OCI-LY1 (cell line): ENCODE measurements around the gene KCNIP3.

Experiments used
- H2AFZ ChIP-seq: fragments of 200-600 bp; sonication (generic), shearing (Covaris generic); 2 replicates; pipeline ENCODE4 v1.6.0; 2014; ENCODE audit warnings: antibody characterized with exemption, mild to moderate bottlenecking, low read length
- H3F3A ChIP-seq: fragments of 200-600 bp; sonication (generic), shearing (Covaris generic); 2 replicates; pipeline ENCODE4 v1.6.0; 2014; ENCODE audit warnings: mild to moderate bottlenecking, antibody characterized with exemption, low read length, moderate library complexity; ENCODE audit not compliant: insufficient read depth
- H3K27ac ChIP-seq: fragments of 200-600 bp; sonication (generic); 2 replicates; pipeline ENCODE4 v1.5.1; 2014; ENCODE audit warnings: low read length, mixed run types, mild to moderate bottlenecking, low read depth; ENCODE audit not compliant: poor library complexity, severe bottlenecking
- H3K27me3 ChIP-seq: fragments of 200-600 bp; sonication (generic); 2 replicates; pipeline ENCODE4 v1.6.0; 2014; ENCODE audit warnings: antibody characterized with exemption, mild to moderate bottlenecking, low read length, moderate library complexity; ENCODE audit not compliant: insufficient read depth
- H3K36me3 ChIP-seq: fragments of 200-600 bp; sonication (generic); 2 replicates; pipeline ENCODE4 v1.6.1; 2014; ENCODE audit warnings: mild to moderate bottlenecking, antibody characterized with exemption, low read length, moderate library complexity, mixed read lengths; ENCODE audit not compliant: insufficient read depth
- H3K4me1 ChIP-seq: fragments of 200-600 bp; sonication (generic); 2 replicates; pipeline ENCODE4 v1.5.1; 2014; ENCODE audit warnings: mild to moderate bottlenecking, low read length, moderate library complexity; ENCODE audit not compliant: insufficient read depth, severe bottlenecking
- H3K4me2 ChIP-seq: fragments of 200-600 bp; sonication (generic), shearing (Covaris generic); 2 replicates; pipeline ENCODE4 v1.6.1; 2014; ENCODE audit warnings: low read length
- H3K4me3 ChIP-seq: fragments of 200-600 bp; sonication (generic); 2 replicates; pipeline ENCODE4 v1.5.1; 2014; ENCODE audit warnings: low read length, low read depth, mild to moderate bottlenecking, mixed read lengths; ENCODE audit not compliant: poor library complexity, severe bottlenecking
- H3K79me2 ChIP-seq: fragments of 200-600 bp; shearing (Covaris generic); 2 replicates; pipeline ENCODE4 v1.6.1; 2016; ENCODE audit warnings: mixed run types, low read length, mixed read lengths; ENCODE audit not compliant: insufficient read depth
- H3K9ac ChIP-seq: fragments of 200-600 bp; sonication (generic), shearing (Covaris generic); 2 replicates; pipeline ENCODE4 v1.6.1; 2014; ENCODE audit warnings: mild to moderate bottlenecking, low read length, mixed read lengths
- H3K9me2 ChIP-seq: fragments of 200-600 bp; sonication (generic), shearing (Covaris generic); 2 replicates; pipeline ENCODE4 v1.6.1; 2014; ENCODE audit warnings: low read depth, mild to moderate bottlenecking, low read length, mixed read lengths
- H3K9me3 ChIP-seq: fragments of 200-600 bp; shearing (Covaris generic); 2 replicates; pipeline ENCODE4 v1.6.1; 2014; ENCODE audit warnings: low read length, mixed read lengths
- H4K20me1 ChIP-seq: fragments of 200-600 bp; sonication (generic), shearing (Covaris generic); 2 replicates; pipeline ENCODE4 v1.6.0; 2016; ENCODE audit warnings: mild to moderate bottlenecking, low read length; ENCODE audit not compliant: insufficient read depth
- EZH2 ChIP-seq: fragments of 200-600 bp; sonication (generic), shearing (Covaris generic); IDR thresholded peaks from 2 replicates; pipeline ENCODE4 v1.8.0; 2017; ENCODE audit warnings: borderline replicate concordance, mixed run types, mild to moderate bottlenecking, antibody characterized with exemption, low read length, moderate library complexity, mixed read lengths
- TF ChIP-seq, protein P1 (sequence below): fragments of 200-600 bp; sonication (generic), shearing (Covaris generic); IDR thresholded peaks from 2 replicates; pipeline ENCODE4 v1.5.1; 2017; ENCODE audit warnings: mild to moderate bottlenecking, antibody characterized with exemption, low read length, moderate library complexity, mixed read lengths

Gene KCNIP3

DNA sequence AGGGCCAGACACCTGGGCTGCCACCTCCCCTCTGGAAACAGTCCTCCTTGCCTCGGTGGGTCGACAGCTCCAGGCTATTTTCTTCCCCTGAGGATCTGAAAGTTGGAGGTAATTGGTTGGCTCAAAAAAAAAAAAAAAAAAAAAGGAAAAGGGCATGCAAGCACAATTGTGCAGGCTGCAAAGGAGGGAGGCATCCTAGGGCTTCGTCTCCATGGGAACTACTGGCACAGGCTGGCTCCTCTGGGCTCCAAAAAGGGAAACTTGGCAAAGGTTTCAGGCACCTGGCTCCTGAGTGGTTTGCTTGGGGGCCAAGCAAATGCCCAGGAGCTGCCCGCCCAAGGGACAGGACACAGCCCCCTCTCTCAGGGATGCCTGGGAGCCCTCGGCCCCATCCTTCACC lies 1.1 kb upstream of the KCNIP3 start:
- H3K9ac ChIP-seq, result no peak overlapping the region
- H3K79me2 ChIP-seq, result no peaks in the 10 kb centered on the region
- no peaks in the 10 kb centered on the region for H3K4me1 ChIP-seq
- no peaks in the 10 kb centered on the region; the same call in 1 of the 2 replicates for H3K36me3 ChIP-seq
- H2AFZ ChIP-seq, result no peak overlapping the region
- no peak overlapping the region for H3K4me2 ChIP-seq
- H3F3A ChIP-seq, result no peaks in the 10 kb centered on the region
- H3K9me3 ChIP-seq, result peaks cover 3% of the 10 kb centered on the region; the same call in 1 of the 2 replicates
- peaks cover 4% of the 10 kb centered on the region; the same call in 1 of the 2 replicates for H3K27me3 ChIP-seq
- H3K9me2 ChIP-seq, result no peaks in the 10 kb centered on the region
- TF ChIP-seq, protein P1, sequence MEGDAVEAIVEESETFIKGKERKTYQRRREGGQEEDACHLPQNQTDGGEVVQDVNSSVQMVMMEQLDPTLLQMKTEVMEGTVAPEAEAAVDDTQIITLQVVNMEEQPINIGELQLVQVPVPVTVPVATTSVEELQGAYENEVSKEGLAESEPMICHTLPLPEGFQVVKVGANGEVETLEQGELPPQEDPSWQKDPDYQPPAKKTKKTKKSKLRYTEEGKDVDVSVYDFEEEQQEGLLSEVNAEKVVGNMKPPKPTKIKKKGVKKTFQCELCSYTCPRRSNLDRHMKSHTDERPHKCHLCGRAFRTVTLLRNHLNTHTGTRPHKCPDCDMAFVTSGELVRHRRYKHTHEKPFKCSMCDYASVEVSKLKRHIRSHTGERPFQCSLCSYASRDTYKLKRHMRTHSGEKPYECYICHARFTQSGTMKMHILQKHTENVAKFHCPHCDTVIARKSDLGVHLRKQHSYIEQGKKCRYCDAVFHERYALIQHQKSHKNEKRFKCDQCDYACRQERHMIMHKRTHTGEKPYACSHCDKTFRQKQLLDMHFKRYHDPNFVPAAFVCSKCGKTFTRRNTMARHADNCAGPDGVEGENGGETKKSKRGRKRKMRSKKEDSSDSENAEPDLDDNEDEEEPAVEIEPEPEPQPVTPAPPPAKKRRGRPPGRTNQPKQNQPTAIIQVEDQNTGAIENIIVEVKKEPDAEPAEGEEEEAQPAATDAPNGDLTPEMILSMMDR, result no peak
- TF ChIP-seq EZH2, result no peak
- no peaks in the 10 kb centered on the region for H4K20me1 ChIP-seq
- no peak overlapping the region for H3K4me3 ChIP-seq
- H3K27ac ChIP-seq, result no peak overlapping the region

DNA sequence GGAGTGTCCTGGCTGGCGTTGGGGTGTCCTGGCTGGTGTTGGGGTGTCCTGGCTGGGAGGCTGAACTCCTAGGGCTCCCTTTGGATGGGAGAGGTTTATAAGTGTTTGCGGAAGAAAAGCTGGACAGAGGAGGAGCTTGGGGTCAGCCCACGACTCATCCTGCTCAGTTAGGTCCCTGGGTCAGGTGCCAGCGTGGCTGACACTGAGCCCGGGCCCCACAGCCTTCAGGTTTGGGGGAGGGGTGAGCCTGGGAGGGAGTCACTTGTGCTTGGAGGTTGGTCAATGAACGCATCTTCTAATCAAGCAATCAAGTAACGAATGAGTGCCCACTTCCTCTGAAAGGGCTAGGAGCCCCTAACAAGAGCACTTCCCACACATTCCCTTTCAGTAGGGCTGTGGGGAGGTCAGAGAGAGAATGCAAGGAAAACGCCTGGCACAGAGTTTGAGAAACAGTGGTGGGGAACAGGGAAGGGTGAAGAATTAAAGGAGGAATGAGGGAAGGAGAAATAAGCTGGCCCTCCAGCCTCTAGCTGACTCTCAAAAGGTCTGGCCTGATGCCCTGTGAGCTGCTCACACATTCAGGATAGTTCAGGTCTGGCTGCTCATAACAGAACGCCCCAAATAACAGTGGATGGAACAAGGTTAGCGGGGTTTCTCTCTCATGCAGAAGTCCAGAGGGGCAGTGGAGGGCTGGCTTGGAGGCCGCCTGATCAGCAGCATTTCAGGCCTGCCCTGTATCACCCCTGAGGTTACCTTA lies 670 bp downstream of the KCNIP3 start:
- no peaks in the 10 kb centered on the region for H3K4me1 ChIP-seq
- no peaks in the 10 kb centered on the region for H4K20me1 ChIP-seq
- H3K27ac ChIP-seq, result no peak overlapping the region
- no peak overlapping the region for H2AFZ ChIP-seq
- no peak for TF ChIP-seq EZH2
- TF ChIP-seq, protein P1, result no peak
- no peaks in the 10 kb centered on the region for H3K79me2 ChIP-seq
- no peaks in the 10 kb centered on the region for H3K9me3 ChIP-seq
- no peaks in the 10 kb centered on the region for H3K36me3 ChIP-seq
- H3K4me2 ChIP-seq, result no peak overlapping the region
- no peaks in the 10 kb centered on the region for H3K27me3 ChIP-seq
- no peaks in the 10 kb centered on the region for H3F3A ChIP-seq
- no peak overlapping the region for H3K4me3 ChIP-seq
- no peaks in the 10 kb centered on the region for H3K9me2 ChIP-seq
- no peak overlapping the region for H3K9ac ChIP-seq

DNA sequence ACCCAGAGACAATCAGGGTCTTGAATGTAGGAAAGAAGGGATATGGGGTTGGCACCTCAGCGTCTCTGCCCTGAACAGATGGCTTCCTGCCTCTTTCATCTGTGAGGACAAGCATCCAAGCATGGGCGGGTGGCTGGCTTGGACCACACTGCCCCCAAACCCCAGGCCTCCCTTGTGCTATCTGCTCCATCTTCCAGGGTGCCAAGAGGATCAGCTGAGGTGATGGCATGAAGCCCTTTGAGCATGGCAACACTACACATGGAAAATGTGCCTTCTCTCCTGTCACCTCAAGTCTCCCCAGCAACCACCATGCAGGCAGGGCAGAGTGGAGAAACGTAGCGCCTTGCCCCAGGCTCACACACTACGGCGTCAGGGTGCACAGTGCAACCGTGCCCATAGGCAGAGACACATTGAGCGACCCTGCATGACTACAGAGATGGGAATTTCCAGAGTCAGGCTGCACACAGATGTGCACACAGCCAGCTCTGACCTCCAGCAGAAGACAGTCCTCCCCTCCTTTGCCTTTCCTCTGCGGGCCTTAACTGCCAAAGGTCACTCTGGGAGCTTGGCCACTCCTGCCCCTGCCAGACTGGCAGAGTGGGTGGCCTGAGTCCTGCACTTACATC lies 1.5 kb downstream of the KCNIP3 start:
- TF ChIP-seq EZH2, result no peak
- TF ChIP-seq, protein P1, result no peak
- Histone ChIP-seq H2AFZ (no peak overlapping the region), H4K20me1 (no peaks in the 10 kb centered on the region), H3K79me2 (no peaks in the 10 kb centered on the region), H3F3A (no peaks in the 10 kb centered on the region), H3K36me3 (no peaks in the 10 kb centered on the region), H3K9ac (no peak overlapping the region), H3K27me3 (no peaks in the 10 kb centered on the region), H3K4me3 (no peak overlapping the region), H3K4me1 (no peaks in the 10 kb centered on the region), H3K4me2 (no peak overlapping the region), H3K9me2 (no peaks in the 10 kb centered on the region), H3K9me3 (no peaks in the 10 kb centered on the region), H3K27ac (no peak overlapping the region)
